Measurements from ENCODE around the gene PARP15.
A peak's percentile ranks its signal among the peaks of the same experiment; 100 is the strongest.

PARP15 gene

DNA sequence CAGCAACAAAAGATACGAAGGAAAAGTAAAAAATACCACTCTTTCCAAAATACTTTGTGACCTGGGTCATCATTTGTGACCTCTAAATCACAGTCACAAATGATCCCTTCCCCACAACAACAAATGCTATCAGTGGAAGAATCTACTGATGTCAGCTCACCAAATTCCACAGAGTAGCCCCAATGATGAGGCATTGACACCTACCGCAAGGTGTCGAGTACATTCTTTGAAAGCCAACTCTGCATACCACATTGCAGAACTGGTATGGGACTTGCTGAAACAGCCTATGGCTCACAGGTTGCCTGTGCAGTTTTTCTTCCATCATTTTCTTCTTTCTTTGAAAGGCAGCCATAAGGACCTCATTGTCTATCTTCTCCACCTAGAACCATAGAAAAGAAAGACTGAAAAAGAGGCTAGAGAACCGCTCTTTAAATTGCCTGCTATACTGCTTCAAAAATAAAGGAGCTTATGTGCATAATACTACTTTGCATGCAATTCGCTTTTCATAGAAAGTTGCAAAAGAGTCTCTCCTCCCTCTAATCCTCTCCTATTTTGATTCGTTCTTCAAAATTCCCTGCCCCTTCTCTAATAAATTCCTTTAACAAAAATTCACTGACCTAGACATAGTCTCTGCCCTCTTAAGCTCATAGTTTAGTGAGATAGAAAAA lies 41.4 kb upstream of the PARP15 start:
- H4K91ac ChIP-seq (ENCODE audit: low read depth, low read length), result no peak overlapping the region
- peaks cover 6% of the 10 kb centered on the region in 2 experiments for H3K4me1 ChIP-seq (ENCODE audit: control insufficient read depth in 1 of 2, insufficient read depth in 2 of 2, low read length in 2 of 2)
- no peak overlapping the region for H3K9ac ChIP-seq (ENCODE audit: low read length)
- no CpG with 5 or more reads among the region's 6 CpGs for WGBS (ENCODE audit: extremely low coverage, insufficient coverage, insufficient read length)
- no peak overlapping the region for H3K4me2 ChIP-seq (ENCODE audit: low read length)
- no peak overlapping the region for H3K23ac ChIP-seq (ENCODE audit: low read length)
- no peak overlapping the region for H2BK12ac ChIP-seq (ENCODE audit: low read length)
- no peaks in the 10 kb centered on the region for H3K27me3 ChIP-seq (ENCODE audit: insufficient read depth, low read length)
- H3K4me3 ChIP-seq (ENCODE audit: low read depth, low read length), result no peak overlapping the region
- no peak overlapping the region for H2BK5ac ChIP-seq (ENCODE audit: low read depth, low read length, poor library complexity)
- H3K79me2 ChIP-seq (ENCODE audit: control insufficient read depth, insufficient read depth, low read length, poor library complexity), result no peaks in the 10 kb centered on the region
- H3K36me3 ChIP-seq (ENCODE audit: control insufficient read depth in 1 of 2, insufficient read depth in 2 of 2, low read length in 2 of 2), result no peaks in the 10 kb centered on the region
- no peak overlapping the region for H3K27ac ChIP-seq (ENCODE audit: low read depth, low read length)
- H3K79me1 ChIP-seq (ENCODE audit: low read length), result no peaks in the 10 kb centered on the region
- no peak overlapping the region for H2BK120ac ChIP-seq (ENCODE audit: insufficient read depth, low read length, poor library complexity)
- H3K9me3 ChIP-seq (ENCODE audit: insufficient read depth, low read depth, low read length), result no peaks in the 10 kb centered on the region
- no peak overlapping the region for H4K12ac ChIP-seq (ENCODE audit: low read depth, low read length)
- no peak overlapping the region for H2AK5ac ChIP-seq (ENCODE audit: low read length)
- no peak overlapping the region for H4K8ac ChIP-seq (ENCODE audit: low read depth, low read length)
- H3K14ac ChIP-seq (ENCODE audit: low read length), result no peak overlapping the region
- DNase-seq, result peak in 1 of 2 donors; percentile 14
- H3K4ac ChIP-seq (ENCODE audit: low read depth, low read length), result no peak overlapping the region
- no peak overlapping the region for H2AFZ ChIP-seq (ENCODE audit: insufficient read depth, low read length, poor library complexity)
- no peak overlapping the region for H3K18ac ChIP-seq (ENCODE audit: low read length)

GRCh38 chr3:122536632-122537001 lies 40.8 kb upstream of the PARP15 start:
- no peak for DNase-seq
- H3K18ac ChIP-seq (ENCODE audit: low read length), result no peak overlapping the region
- no peak overlapping the region for H2AK5ac ChIP-seq (ENCODE audit: low read length)
- H2BK12ac ChIP-seq (ENCODE audit: low read length), result no peak overlapping the region
- no peak overlapping the region for H4K8ac ChIP-seq (ENCODE audit: low read depth, low read length)
- no peaks in the 10 kb centered on the region for H3K79me2 ChIP-seq (ENCODE audit: control insufficient read depth, insufficient read depth, low read length, poor library complexity)
- H4K12ac ChIP-seq (ENCODE audit: low read depth, low read length), result no peak overlapping the region
- H3K9ac ChIP-seq (ENCODE audit: low read length), result no peak overlapping the region
- H3K4me2 ChIP-seq (ENCODE audit: low read length), result no peak overlapping the region
- no peaks in the 10 kb centered on the region for H3K27me3 ChIP-seq (ENCODE audit: insufficient read depth, low read length)
- no peak overlapping the region for H3K4me3 ChIP-seq (ENCODE audit: low read depth, low read length)
- H3K9me3 ChIP-seq (ENCODE audit: insufficient read depth, low read depth, low read length), result no peaks in the 10 kb centered on the region
- no peaks in the 10 kb centered on the region for H3K36me3 ChIP-seq (ENCODE audit: control insufficient read depth in 1 of 2, insufficient read depth in 2 of 2, low read length in 2 of 2)
- no peak overlapping the region for H3K27ac ChIP-seq (ENCODE audit: low read depth, low read length)
- H2BK120ac ChIP-seq (ENCODE audit: insufficient read depth, low read length, poor library complexity), result no peak overlapping the region
- no peak overlapping the region for H2BK5ac ChIP-seq (ENCODE audit: low read depth, low read length, poor library complexity)
- no peak overlapping the region for H3K14ac ChIP-seq (ENCODE audit: low read length)
- peaks cover 6% of the 10 kb centered on the region in 2 experiments for H3K4me1 ChIP-seq (ENCODE audit: control insufficient read depth in 1 of 2, insufficient read depth in 2 of 2, low read length in 2 of 2)
- H2AFZ ChIP-seq (ENCODE audit: insufficient read depth, low read length, poor library complexity), result no peak overlapping the region
- no peak overlapping the region for H3K23ac ChIP-seq (ENCODE audit: low read length)
- H4K91ac ChIP-seq (ENCODE audit: low read depth, low read length), result no peak overlapping the region
- no CpG with 5 or more reads among the region's 3 CpGs for WGBS (ENCODE audit: extremely low coverage, insufficient coverage, insufficient read length)
- H3K79me1 ChIP-seq (ENCODE audit: low read length), result no peaks in the 10 kb centered on the region
- no peak overlapping the region for H3K4ac ChIP-seq (ENCODE audit: low read depth, low read length)

- Histone ChIP-seq H3K27ac (ENCODE audit: low read depth, low read length) (no peak overlapping the region), H3K23ac (ENCODE audit: low read length) (no peak overlapping the region), H4K12ac (ENCODE audit: low read depth, low read length) (no peak overlapping the region), H2BK12ac (ENCODE audit: low read length) (no peak overlapping the region), H3K9ac (ENCODE audit: low read length) (no peak overlapping the region), H3K14ac (ENCODE audit: low read length) (no peak overlapping the region), H3K4me1 (ENCODE audit: control insufficient read depth in 1 of 2, insufficient read depth in 2 of 2, low read length in 2 of 2) (peaks cover 6% of the 10 kb centered on the region in 2 experiments), H2AK5ac (ENCODE audit: low read length) (no peak overlapping the region), H3K4me2 (ENCODE audit: low read length) (no peak overlapping the region), H3K4me3 (ENCODE audit: low read depth, low read length) (no peak overlapping the region), H2AFZ (ENCODE audit: insufficient read depth, low read length, poor library complexity) (no peak overlapping the region), H3K18ac (ENCODE audit: low read length) (no peak overlapping the region), H3K79me2 (ENCODE audit: control insufficient read depth, insufficient read depth, low read length, poor library complexity) (no peaks in the 10 kb centered on the region), H2BK5ac (ENCODE audit: low read depth, low read length, poor library complexity) (no peak overlapping the region), H3K79me1 (ENCODE audit: low read length) (no peaks in the 10 kb centered on the region), H3K9me3 (ENCODE audit: insufficient read depth, low read depth, low read length) (no peaks in the 10 kb centered on the region), H3K4ac (ENCODE audit: low read depth, low read length) (no peak overlapping the region), H4K8ac (ENCODE audit: low read depth, low read length) (no peak overlapping the region), H2BK120ac (ENCODE audit: insufficient read depth, low read length, poor library complexity) (no peak overlapping the region), H4K91ac (ENCODE audit: low read depth, low read length) (no peak overlapping the region), H3K27me3 (ENCODE audit: insufficient read depth, low read length) (no peaks in the 10 kb centered on the region), H3K36me3 (ENCODE audit: control insufficient read depth in 1 of 2, insufficient read depth in 2 of 2, low read length in 2 of 2) (no peaks in the 10 kb centered on the region)
- WGBS (ENCODE audit: extremely low coverage, insufficient coverage, insufficient read length), result no CpG with 5 or more reads among the region's 7 CpGs
- no peak for DNase-seq
These were observed 38.4 kb upstream of the PARP15 start for GRCh38 chr3:122538956-122539490.

DNA sequence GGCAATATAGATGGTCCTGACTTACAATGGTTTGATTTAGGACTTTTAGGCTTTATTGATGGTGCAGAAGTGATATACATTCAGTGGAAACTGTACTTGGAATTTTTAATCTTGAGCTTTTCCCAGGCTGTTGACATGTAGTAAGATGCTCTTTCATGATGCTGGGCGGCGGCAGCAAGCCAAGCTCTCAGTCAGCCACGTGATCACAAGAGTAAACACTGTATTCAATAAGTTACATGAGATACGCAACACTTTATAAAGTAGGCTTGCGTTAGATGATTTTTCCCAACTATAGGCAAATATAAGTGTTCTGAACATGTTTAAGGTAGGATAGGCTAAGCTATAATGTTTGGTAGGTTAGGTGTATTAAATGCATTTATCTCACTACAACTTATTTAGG lies 31.3 kb upstream of the PARP15 start:
- H3K27ac ChIP-seq (ENCODE audit: low read depth, low read length), result no peak overlapping the region
- no peak overlapping the region for H2BK5ac ChIP-seq (ENCODE audit: low read depth, low read length, poor library complexity)
- WGBS (ENCODE audit: extremely low coverage, insufficient coverage, insufficient read length), result no CpG with 5 or more reads among the region's 5 CpGs
- no peak overlapping the region for H3K4ac ChIP-seq (ENCODE audit: low read depth, low read length)
- H2BK12ac ChIP-seq (ENCODE audit: low read length), result no peak overlapping the region
- no peak overlapping the region for H2BK120ac ChIP-seq (ENCODE audit: insufficient read depth, low read length, poor library complexity)
- no peak overlapping the region for H4K12ac ChIP-seq (ENCODE audit: low read depth, low read length)
- no peak overlapping the region for H3K4me2 ChIP-seq (ENCODE audit: low read length)
- no peaks in the 10 kb centered on the region for H3K79me2 ChIP-seq (ENCODE audit: control insufficient read depth, insufficient read depth, low read length, poor library complexity)
- no peak for DNase-seq
- no peak overlapping the region for H3K23ac ChIP-seq (ENCODE audit: low read length)
- no peaks in the 10 kb centered on the region for H3K36me3 ChIP-seq (ENCODE audit: control insufficient read depth in 1 of 2, insufficient read depth in 2 of 2, low read length in 2 of 2)
- no peaks in the 10 kb centered on the region for H3K79me1 ChIP-seq (ENCODE audit: low read length)
- no peak overlapping the region for H2AK5ac ChIP-seq (ENCODE audit: low read length)
- no peak overlapping the region for H3K9ac ChIP-seq (ENCODE audit: low read length)
- no peaks in the 10 kb centered on the region for H3K4me1 ChIP-seq (ENCODE audit: control insufficient read depth in 1 of 2, insufficient read depth in 2 of 2, low read length in 2 of 2)
- no peaks in the 10 kb centered on the region for H3K27me3 ChIP-seq (ENCODE audit: insufficient read depth, low read length)
- no peaks in the 10 kb centered on the region for H3K9me3 ChIP-seq (ENCODE audit: insufficient read depth, low read depth, low read length)
- H3K4me3 ChIP-seq (ENCODE audit: low read depth, low read length), result no peak overlapping the region
- no peak overlapping the region for H4K8ac ChIP-seq (ENCODE audit: low read depth, low read length)
- no peak overlapping the region for H3K14ac ChIP-seq (ENCODE audit: low read length)
- no peak overlapping the region for H3K18ac ChIP-seq (ENCODE audit: low read length)
- no peak overlapping the region for H2AFZ ChIP-seq (ENCODE audit: insufficient read depth, low read length, poor library complexity)
- no peak overlapping the region for H4K91ac ChIP-seq (ENCODE audit: low read depth, low read length)
